ENCODE measurements around the gene PRDX2. TPM values are rescaled to one million over a fixed set of nuclear protein-coding genes. Genes with fewer than 3 reads are reported as not detected.

The PRDX2 gene
- total RNA-seq, 4 donors from 2014 or later: 166 to 496 (median 328) TPM

- Histone ChIP-seq H3K27ac (no peak within 1 kb of the TSS), H3K27me3 (peaks cover 54% of the 10 kb centered on the region), H3K9me3 (no peaks in the 10 kb centered on the region), H3K4me3 (replicated peaks in 1 of 3) (peak within 1 kb of the TSS in 1 of 3 donors; percentile 24), H3K36me3 (no peaks in the 10 kb centered on the region), H3K4me1 (peaks cover 7 to 26% of the 10 kb centered on the region in 2 donors)
- intact Hi-C loops (cut with DNase I): no loop called here
- no peak for TF ChIP-seq CTCF (IDR thresholded peaks at IDR 0.05)
- no peak for TF ChIP-seq POLR2A (IDR thresholded peaks at IDR 0.05)
- 9 to 10% methylated on average over 19 to 20 of the region's 20 CpGs for WGBS, 2 donors
- no peak for DNase-seq
Measured at GRCh38 chr19:12834566-12834943, 33.0 kb upstream of the PRDX2 start, which contains the start of gene RTBDN. TSS of gene RTBDN (minus strand) at chr19:12834579. CDS start at chr19:12829979, 4,600 bp downstream.

- H3K27me3 ChIP-seq: peaks cover 53% of the 10 kb centered on the region
- 0% methylated on average over 4 to 5 of the region's 87 CpGs for WGBS, 2 donors
Measured at GRCh38 chr19:12833738-12834565, 32.4 kb upstream of the PRDX2 start.

GRCh38 chr19:12833418-12833737 lies 31.8 kb upstream of the PRDX2 start:
- Histone ChIP-seq H3K27me3 (peaks cover 48% of the 10 kb centered on the region), H3K4me1 (peaks cover 4 to 20% of the 10 kb centered on the region in 2 donors), H3K9me3 (no peaks in the 10 kb centered on the region), H3K27ac (no peak overlapping the region), H3K4me3 (replicated peaks in 1 of 3) (no peak overlapping the region), H3K36me3 (no peaks in the 10 kb centered on the region)
- 0% methylated on average over 3 to 4 of the region's 5 CpGs for WGBS, 2 donors
- no peak for DNase-seq
- TF ChIP-seq CTCF (IDR thresholded peaks at IDR 0.05): no peak
- TF ChIP-seq POLR2A (IDR thresholded peaks at IDR 0.05): no peak
- intact Hi-C loops (cut with DNase I): no loop called here

More at GRCh38 chr19:12833738-12834565, 32.4 kb upstream of the PRDX2 start:
- no peaks in the 10 kb centered on the region for H3K9me3 ChIP-seq
- H3K36me3 ChIP-seq: no peaks in the 10 kb centered on the region
- intact Hi-C loops (cut with DNase I): no loop called here
- TF ChIP-seq POLR2A (IDR thresholded peaks at IDR 0.05): no peak
- no peak for TF ChIP-seq CTCF (IDR thresholded peaks at IDR 0.05)
- DNase-seq: peak; percentile 12 to 13
- peaks cover 7 to 26% of the 10 kb centered on the region in 2 donors for H3K4me1 ChIP-seq
- peak overlapping the region in 1 of 3 donors; percentile 24 for H3K4me3 ChIP-seq (replicated peaks in 1 of 3)
- H3K27ac ChIP-seq: no peak overlapping the region

GRCh38 chr19:12828494-12828893 lies 26.9 kb upstream of the PRDX2 start:
- no peak for TF ChIP-seq POLR2A (IDR thresholded peaks at IDR 0.05)
- H3K4me1 ChIP-seq: peaks cover 0 to 10% of the 10 kb centered on the region in 2 donors
- DNase-seq: peak in 1 of 2 donors; percentile 16
- no peak overlapping the region for H3K4me3 ChIP-seq (replicated peaks in 1 of 3)
- no peaks in the 10 kb centered on the region for H3K36me3 ChIP-seq
- intact Hi-C loops (cut with DNase I): no loop called here
- no peaks in the 10 kb centered on the region for H3K9me3 ChIP-seq
- H3K27me3 ChIP-seq: peaks cover 25% of the 10 kb centered on the region
- WGBS, 2 donors: 6 to 9% methylated on average over 18 to 23 of the region's 23 CpGs
- H3K27ac ChIP-seq: no peak overlapping the region

- Histone ChIP-seq H3K27me3 (peaks cover 12% of the 10 kb centered on the region), H3K4me1 (no peaks in the 10 kb centered on the region), H3K4me3 (replicated peaks in 1 of 3) (no peak overlapping the region), H3K9me3 (no peaks in the 10 kb centered on the region), H3K36me3 (no peaks in the 10 kb centered on the region), H3K27ac (no peak overlapping the region)
- WGBS, 2 donors: 8 to 13% methylated on average over 26 to 46 of the region's 46 CpGs
- DNase-seq: peak in 1 of 2 donors; percentile 11
- intact Hi-C loops (cut with DNase I): no loop called here
- TF ChIP-seq POLR2A (IDR thresholded peaks at IDR 0.05) (no peak), CTCF (IDR thresholded peaks at IDR 0.05) (peak in 1 of 6 experiments; percentile 36)
Measured at GRCh38 chr19:12825254-12826131, 23.9 kb upstream of the PRDX2 start.

Data from thyroid gland (tissue), 4 donors.